Lung (tissue), 12 donors: Measurements from ENCODE around the gene ZNRF1. TPM values are rescaled to one million over a fixed set of nuclear protein-coding genes. Genes with fewer than 3 reads are reported as not detected.

ENCODE experiments used
- ATAC-seq: fragments of 200-7000 bp; cut with Tn5 transposase; one replicate; pipeline ENCODE4 v1.9.1; 2020; ENCODE audit warnings: moderate number of reproducible peaks; ENCODE audit not compliant: insufficient read depth, low FRiP score
- DNase-seq, 3 donors: peaks; one replicate each; pipeline ENCODE4 v3.0.0-alpha.2; 2013 to 2017
- H3K27ac ChIP-seq, 2 donors: one replicate each; pipeline ENCODE4 v1.5.1; 2013; ENCODE audit warnings: mild to moderate bottlenecking in 2 of 2, moderate library complexity in 2 of 2, control low read depth in 1 of 2, inconsistent platforms in 1 of 2, low read depth in 1 of 2, low read length in 1 of 2
- H3K27me3 ChIP-seq, 3 donors: one replicate each; pipeline ENCODE4 v1.5.1; 2013; ENCODE audit warnings: low read length in 2 of 3; ENCODE audit not compliant: control insufficient read depth in 3 of 3, insufficient read depth in 3 of 3
- H3K36me3 ChIP-seq, 4 donors: one replicate each; pipeline ENCODE4 v1.5.1; 2013; ENCODE audit warnings: low read length in 4 of 4, mild to moderate bottlenecking in 1 of 4, moderate library complexity in 1 of 4; ENCODE audit not compliant: control insufficient read depth in 4 of 4, insufficient read depth in 4 of 4
- H3K4me1 ChIP-seq, 5 donors: one replicate each; pipeline ENCODE4 v1.5.1; 2013; ENCODE audit warnings: low read length in 5 of 5, mild to moderate bottlenecking in 2 of 5, moderate library complexity in 1 of 5; ENCODE audit not compliant: control insufficient read depth in 5 of 5, insufficient read depth in 5 of 5
- H3K4me3 ChIP-seq: one replicate; pipeline ENCODE4 v1.5.1; 2013; ENCODE audit warnings: mild to moderate bottlenecking, control low read depth, moderate library complexity
- H3K9ac ChIP-seq, 2 donors: one replicate each; pipeline ENCODE4 v1.5.1; 2013; ENCODE audit warnings: low read length in 2 of 2, control low read depth in 1 of 2; ENCODE audit not compliant: insufficient read depth in 1 of 2
- H3K9me3 ChIP-seq, 4 donors: one replicate each; pipeline ENCODE4 v1.5.1; 2013; ENCODE audit warnings: low read length in 3 of 4, mild to moderate bottlenecking in 1 of 4, moderate library complexity in 1 of 4; ENCODE audit not compliant: control insufficient read depth in 4 of 4, insufficient read depth in 3 of 4
- CTCF ChIP-seq: IDR thresholded peaks from 2 replicates; pipeline ENCODE4 v1.5.1; 2012; ENCODE audit warnings: mild to moderate bottlenecking; ENCODE audit errors: control extremely low read depth, extremely low read depth
- WGBS, 2 donors: extraction: QIAGEN DNeasy Blood & Tissue Kit; methylation state at CpG; one replicate each; pipeline ENCODE4 v1.1.7; 2013; 5-methylcytosine and 5-hydroxymethylcytosine counted together
- polyA plus RNA-seq, 2 donors: library from polyadenylated mRNA; stranded (reverse); fragments of 200-250 nt; gene quantifications; one replicate each; pipeline ENCODE4 v1.2.1, GENCODE V29; 2013
- total RNA-seq, 2 donors: library from RNA; depleted of rRNA in 1 of 2; stranded (reverse); fragments of >200 nt in 1 of 2; gene quantifications; one replicate each; pipeline ENCODE4 v1.2.1, GENCODE V29; 2014 to 2021
- donor health status: control.
- donor health status: control.
- donor health status: Bipolar disorder and iron deficiency.
- donor health status: healthy.
- donor health status: DM: yes; HTN: yes; CAD: no.

The ZNRF1 gene
- total and polyA plus RNA-seq, 4 donors: 8.9 to 25.1 (median 16.2) TPM

GRCh38 chr16:75086281-75086680 is 87.5 kb downstream of the ZNRF1 start:
- no peak for TF ChIP-seq CTCF
- ATAC-seq (no peak), DNase-seq (no peak)
- Histone ChIP-seq H3K36me3 (peaks cover 0 to 2% (median 0%) of the 10 kb centered on the region in 4 donors), H3K27me3 (no peaks in the 10 kb centered on the region), H3K9ac (no peak overlapping the region), H3K4me3 (no peak overlapping the region), H3K4me1 (peaks cover 19 to 47% (median 25%) of the 10 kb centered on the region in 5 donors), H3K27ac (no peak overlapping the region), H3K9me3 (no peaks in the 10 kb centered on the region)
- 90 to 100% methylated on average over 1 of the region's 1 CpG for WGBS, 2 donors

- 64 to 73% methylated on average over 10 of the region's 10 CpGs for WGBS, 2 donors
Observed at GRCh38 chr16:75086688-75087374, 88.0 kb downstream of the ZNRF1 start.

GRCh38 chr16:75087375-75087979 is 88.7 kb downstream of the ZNRF1 start:
- peak overlapping the region; percentile 1 to 80 for H3K27ac ChIP-seq
- no peaks in the 10 kb centered on the region for H3K9me3 ChIP-seq
- 18 to 40% methylated on average over 10 of the region's 10 CpGs for WGBS, 2 donors
- ATAC-seq: peak; percentile 62
- H3K4me3 ChIP-seq: no peak overlapping the region
- no peak for TF ChIP-seq CTCF
- peaks cover 19 to 47% (median 20%) of the 10 kb centered on the region in 5 donors for H3K4me1 ChIP-seq
- H3K27me3 ChIP-seq: no peaks in the 10 kb centered on the region
- DNase-seq: peak; percentile 92 to 98 (median 95)
- peaks cover 0 to 2% (median 0%) of the 10 kb centered on the region in 4 donors for H3K36me3 ChIP-seq
- H3K9ac ChIP-seq: no peak overlapping the region

More at GRCh38 chr16:75086688-75087374, 88.0 kb downstream of the ZNRF1 start:
- H3K27ac ChIP-seq: peak overlapping the region; percentile 1 to 49
- ATAC-seq (peak; percentile 42), DNase-seq (no peak)
- no peak for TF ChIP-seq CTCF
- H3K4me1 ChIP-seq: peaks cover 18 to 47% (median 22%) of the 10 kb centered on the region in 5 donors
- no peaks in the 10 kb centered on the region for H3K9me3 ChIP-seq
- no peak overlapping the region for H3K4me3 ChIP-seq
- peaks cover 0 to 2% (median 0%) of the 10 kb centered on the region in 4 donors for H3K36me3 ChIP-seq
- no peak overlapping the region for H3K9ac ChIP-seq
- no peaks in the 10 kb centered on the region for H3K27me3 ChIP-seq
